SU-DHL-6 (cell line): ENCODE measurements around the gene UTF1.

ENCODE experiments used
- H2AFZ ChIP-seq: fragments of 200-600 bp; sonication (generic); 2 replicates; pipeline ENCODE4 v1.6.1; 2014; ENCODE audit warnings: low read depth, mild to moderate bottlenecking, moderate library complexity, mixed read lengths, antibody characterized with exemption, low read length; ENCODE audit not compliant: severe bottlenecking
- H3F3A ChIP-seq: fragments of 200-600 bp; shearing (Covaris generic); 2 replicates; pipeline ENCODE4 v1.6.0; 2016; ENCODE audit warnings: antibody characterized with exemption, mild to moderate bottlenecking; ENCODE audit not compliant: insufficient read depth
- H3K27ac ChIP-seq: fragments of 200-600 bp; sonication (generic); 2 replicates; pipeline ENCODE4 v1.5.1; 2016; ENCODE audit warnings: low read depth, mild to moderate bottlenecking, low read length, moderate library complexity, mixed read lengths
- H3K27me3 ChIP-seq: fragments of 200-600 bp; sonication (generic), shearing (Covaris generic); 2 replicates; pipeline ENCODE4 v1.6.0; 2014; ENCODE audit warnings: mild to moderate bottlenecking, low read length
- H3K36me3 ChIP-seq: fragments of 200-600 bp; sonication (generic); 2 replicates; pipeline ENCODE4 v1.6.1; 2014; ENCODE audit warnings: mild to moderate bottlenecking, low read length, mixed read lengths
- H3K4me2 ChIP-seq: fragments of 300-600, 200-600 bp; shearing (Covaris generic), sonication (generic); 2 replicates; pipeline ENCODE4 v1.6.0; 2014; ENCODE audit warnings: low read length, low read depth, mild to moderate bottlenecking; ENCODE audit not compliant: poor library complexity, severe bottlenecking
- H3K4me3 ChIP-seq: fragments of 200-600 bp; sonication (generic); 2 replicates; pipeline ENCODE4 v1.5.1; 2014; ENCODE audit warnings: antibody characterized with exemption, low read length, mild to moderate bottlenecking, mixed read lengths; ENCODE audit not compliant: insufficient read depth, poor library complexity, severe bottlenecking
- H3K79me2 ChIP-seq: fragments of 200-600 bp; sonication (generic); 2 replicates; pipeline ENCODE4 v1.6.1; 2014; ENCODE audit warnings: mild to moderate bottlenecking, low read length, moderate library complexity; ENCODE audit not compliant: insufficient read depth
- H3K9ac ChIP-seq: fragments of 200-600 bp; sonication (generic); 2 replicates; pipeline ENCODE4 v1.7.0; 2014; ENCODE audit warnings: mild to moderate bottlenecking, low read length
- H3K9me2 ChIP-seq: fragments of 200-600 bp; sonication (generic); replicated peaks from 2 replicates; pipeline ENCODE4 v1.6.1; 2014; ENCODE audit warnings: low read length; ENCODE audit not compliant: insufficient read depth
- H3K9me3 ChIP-seq: fragments of 200-600 bp; sonication (generic); 2 replicates; pipeline ENCODE4 v1.6.1; 2014; ENCODE audit warnings: low read length, mixed read lengths; ENCODE audit not compliant: insufficient read depth
- H4K20me1 ChIP-seq: fragments of 200-600 bp; sonication (generic); 2 replicates; pipeline ENCODE4 v1.6.1; 2014; ENCODE audit warnings: low read depth, mild to moderate bottlenecking, antibody characterized with exemption, low read length, moderate library complexity, mixed read lengths
- EZH2phosphoT487 ChIP-seq: fragments of 200-600 bp; sonication (generic), shearing (Covaris generic); conservative IDR thresholded peaks from 2 replicates; pipeline ENCODE4 v1.6.1; 2018; ENCODE audit warnings: mild to moderate bottlenecking, antibody characterized with exemption, low read length, moderate library complexity, mixed read lengths
- TF ChIP-seq, protein P1 (sequence below): fragments of 200-600 bp; sonication (generic); IDR thresholded peaks from one replicate; pipeline ENCODE4 v1.5.1; 2017; ENCODE audit warnings: antibody characterized with exemption, mild to moderate bottlenecking, low read length, moderate library complexity; ENCODE audit not compliant: insufficient read depth, poor library complexity, severe bottlenecking

The UTF1 gene

GRCh38 chr10:133277993-133278576, 48.1 kb downstream of the UTF1 start:
- no peaks in the 10 kb centered on the region for H3K79me2 ChIP-seq
- no peaks in the 10 kb centered on the region for H3K36me3 ChIP-seq
- H3F3A ChIP-seq, result no peaks in the 10 kb centered on the region
- H4K20me1 ChIP-seq, result no peaks in the 10 kb centered on the region
- no peak overlapping the region for H3K9ac ChIP-seq
- H2AFZ ChIP-seq, result no peak overlapping the region
- H3K4me2 ChIP-seq, result no peak overlapping the region
- H3K9me2 ChIP-seq, result no peaks in the 10 kb centered on the region
- no peak overlapping the region for H3K4me3 ChIP-seq
- 0 out of 2 replicates have a peak overlapping the region, but pooled peaks have one; percentile 12 for H3K27ac ChIP-seq
- no peaks in the 10 kb centered on the region for H3K9me3 ChIP-seq
- H3K27me3 ChIP-seq, result no peaks in the 10 kb centered on the region
- TF ChIP-seq, protein P1, sequence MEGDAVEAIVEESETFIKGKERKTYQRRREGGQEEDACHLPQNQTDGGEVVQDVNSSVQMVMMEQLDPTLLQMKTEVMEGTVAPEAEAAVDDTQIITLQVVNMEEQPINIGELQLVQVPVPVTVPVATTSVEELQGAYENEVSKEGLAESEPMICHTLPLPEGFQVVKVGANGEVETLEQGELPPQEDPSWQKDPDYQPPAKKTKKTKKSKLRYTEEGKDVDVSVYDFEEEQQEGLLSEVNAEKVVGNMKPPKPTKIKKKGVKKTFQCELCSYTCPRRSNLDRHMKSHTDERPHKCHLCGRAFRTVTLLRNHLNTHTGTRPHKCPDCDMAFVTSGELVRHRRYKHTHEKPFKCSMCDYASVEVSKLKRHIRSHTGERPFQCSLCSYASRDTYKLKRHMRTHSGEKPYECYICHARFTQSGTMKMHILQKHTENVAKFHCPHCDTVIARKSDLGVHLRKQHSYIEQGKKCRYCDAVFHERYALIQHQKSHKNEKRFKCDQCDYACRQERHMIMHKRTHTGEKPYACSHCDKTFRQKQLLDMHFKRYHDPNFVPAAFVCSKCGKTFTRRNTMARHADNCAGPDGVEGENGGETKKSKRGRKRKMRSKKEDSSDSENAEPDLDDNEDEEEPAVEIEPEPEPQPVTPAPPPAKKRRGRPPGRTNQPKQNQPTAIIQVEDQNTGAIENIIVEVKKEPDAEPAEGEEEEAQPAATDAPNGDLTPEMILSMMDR, result no peak
- TF ChIP-seq EZH2phosphoT487, result no peak

DNA sequence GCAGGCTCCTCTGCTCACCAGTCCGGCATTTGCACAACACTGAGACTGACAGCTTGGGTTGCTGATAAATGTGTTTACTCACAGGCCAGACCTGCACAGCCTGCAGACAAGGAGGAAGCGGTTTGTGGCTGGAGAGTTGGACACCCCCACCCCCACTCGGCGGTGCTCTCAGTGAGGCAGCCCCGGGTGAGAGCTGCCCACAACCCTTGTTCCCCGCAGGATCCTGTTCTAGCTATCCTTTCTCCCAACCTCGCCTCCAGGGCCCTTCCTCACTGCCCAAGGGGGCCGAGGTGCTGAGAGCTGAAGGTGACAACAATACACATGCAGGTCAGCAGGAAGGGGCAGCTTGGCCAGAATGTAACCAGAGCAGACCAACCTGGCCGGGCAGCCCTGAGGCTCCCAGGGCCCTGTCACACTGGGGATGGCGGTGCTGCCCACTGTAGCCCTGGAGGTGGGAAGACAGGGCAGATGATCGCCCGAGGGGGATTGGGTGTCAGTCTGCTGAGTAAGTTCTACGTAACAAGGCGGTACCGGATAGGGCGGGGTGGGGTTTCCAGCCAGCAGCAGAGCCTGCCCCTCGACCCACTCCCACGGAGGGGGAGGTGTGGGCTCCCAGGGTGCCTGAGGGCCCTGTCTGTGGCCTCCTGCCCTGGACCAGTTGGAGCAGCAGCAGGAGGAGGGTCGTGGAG, 48.7 kb downstream of the UTF1 start:
- Histone ChIP-seq H3K9me3 (no peaks in the 10 kb centered on the region), H3K9me2 (no peaks in the 10 kb centered on the region), H3K79me2 (no peaks in the 10 kb centered on the region), H3K9ac (no peak overlapping the region), H2AFZ (no peak overlapping the region), H3F3A (no peaks in the 10 kb centered on the region), H3K27me3 (no peaks in the 10 kb centered on the region), H3K27ac (0 out of 2 replicates have a peak overlapping the region, but pooled peaks have one; percentile 12), H3K4me3 (no peak overlapping the region), H4K20me1 (no peaks in the 10 kb centered on the region), H3K36me3 (no peaks in the 10 kb centered on the region), H3K4me2 (no peak overlapping the region)
- no peak for TF ChIP-seq EZH2phosphoT487
- TF ChIP-seq, protein P1, result no peak

GRCh38 chr10:133279326-133280226, 49.6 kb downstream of the UTF1 start:
- H3K4me3 ChIP-seq, result no peak overlapping the region
- no peaks in the 10 kb centered on the region for H3K27me3 ChIP-seq
- no peaks in the 10 kb centered on the region for H3K36me3 ChIP-seq
- no peaks in the 10 kb centered on the region for H3K9me3 ChIP-seq
- H3F3A ChIP-seq, result no peaks in the 10 kb centered on the region
- no peak overlapping the region for H3K9ac ChIP-seq
- no peak overlapping the region for H2AFZ ChIP-seq
- no peak for TF ChIP-seq EZH2phosphoT487
- TF ChIP-seq, protein P1, result no peak
- H3K27ac ChIP-seq, result no peak overlapping the region
- no peaks in the 10 kb centered on the region for H4K20me1 ChIP-seq
- H3K9me2 ChIP-seq, result no peaks in the 10 kb centered on the region
- no peak overlapping the region for H3K4me2 ChIP-seq
- H3K79me2 ChIP-seq, result no peaks in the 10 kb centered on the region
